Measurements from ENCODE around the gene RALGDS.

- TF ChIP-seq CTCF (IDR thresholded peaks at IDR 0.05), result no peak
- TF ChIP-seq POLR2A (IDR thresholded peaks at IDR 0.05), result no peak
Measured at GRCh38 chr9:133063500-133064231, 57.4 kb downstream of the RALGDS start.
